Osteoblast (primary cell): ENCODE data around the gene SLN. TPM values are rescaled to one million over a fixed set of nuclear protein-coding genes. Genes with fewer than 3 reads are reported as not detected.
A peak's percentile ranks its signal among the peaks of the same experiment; 100 is the strongest.
"Not testable (repeated sequence)": the region's sequence is repeated elsewhere in the genome, so short reads cannot be mapped to it uniquely, and the experiment has no call there.

Source experiments
- DNase-seq: peaks from one replicate; pipeline ENCODE4 v3.0.0; 2011; ENCODE audit warnings: low spot score, mixed read lengths; ENCODE audit not compliant: insufficient read length; ENCODE audit errors: missing footprints
- H2AFZ ChIP-seq: 2 replicates; pipeline ENCODE4 v1.6.0; 2011; ENCODE audit warnings: mild to moderate bottlenecking, low read length
- H3K27ac ChIP-seq: 2 replicates; pipeline ENCODE4 v1.5.1; 2011; ENCODE audit warnings: mild to moderate bottlenecking, low read depth, low read length, moderate library complexity
- H3K27me3 ChIP-seq: 2 replicates; pipeline ENCODE4 v1.6.0; 2012; ENCODE audit warnings: mild to moderate bottlenecking, control low read depth, inconsistent platforms, low read length, moderate library complexity; ENCODE audit not compliant: insufficient read depth
- H3K36me3 ChIP-seq: 2 replicates; pipeline ENCODE4 v1.5.1; 2011; ENCODE audit warnings: mild to moderate bottlenecking, low read length, control low read depth, moderate library complexity; ENCODE audit not compliant: insufficient read depth
- H3K4me1 ChIP-seq: 2 replicates; pipeline ENCODE4 v1.5.1; 2011; ENCODE audit warnings: mild to moderate bottlenecking, low read length, control low read depth, moderate library complexity; ENCODE audit not compliant: insufficient read depth
- H3K4me2 ChIP-seq: 2 replicates; pipeline ENCODE4 v1.6.0; 2011; ENCODE audit warnings: mild to moderate bottlenecking, low read length; ENCODE audit not compliant: insufficient read depth
- H3K4me3 ChIP-seq: fragments of 200-600 bp; sonication (generic); 3 replicates; pipeline ENCODE4 v1.5.1; 2012; ENCODE audit warnings: mild to moderate bottlenecking, low read length, inconsistent platforms; ENCODE audit not compliant: insufficient read depth
- H3K79me2 ChIP-seq: 2 replicates; pipeline ENCODE4 v1.6.0; 2012; ENCODE audit warnings: mild to moderate bottlenecking, low read length, control low read depth, inconsistent platforms; ENCODE audit not compliant: insufficient read depth
- H3K9me3 ChIP-seq: 2 replicates; pipeline ENCODE4 v1.5.1; 2011; ENCODE audit warnings: low read depth, low read length, control low read depth
- H4K20me1 ChIP-seq: 2 replicates; pipeline ENCODE4 v1.6.0; 2012; ENCODE audit warnings: mild to moderate bottlenecking, low read length, control low read depth; ENCODE audit not compliant: insufficient read depth
- CTCF ChIP-seq: IDR thresholded peaks from 2 replicates; pipeline ENCODE4 v1.5.1; 2011; ENCODE audit warnings: mild to moderate bottlenecking, low read depth, low read length, moderate library complexity; ENCODE audit errors: extremely low read depth
- total RNA-seq: library from RNA; depleted of rRNA; stranded (reverse); fragments of >200 nt; gene quantifications from 2 replicates; pipeline ENCODE4 v1.2.3, GENCODE V29; 2012

The SLN gene
- not detected in 2 replicates for total RNA-seq

GRCh38 chr11:107711861-107712755, at the start of gene SLN:
Gene SLN, minus strand, starts transcription at chr11:107712056.
- Histone ChIP-seq H3K4me3 (no peak within 1 kb of the TSS), H3K4me1 (no peaks in the 10 kb centered on the region), H2AFZ (no peak within 1 kb of the TSS), H4K20me1 (no peaks in the 10 kb centered on the region), H3K79me2 (no peaks in the 10 kb centered on the region), H3K9me3 (no peaks in the 10 kb centered on the region), H3K36me3 (no peaks in the 10 kb centered on the region), H3K27ac (no peak within 1 kb of the TSS), H3K4me2 (no peak within 1 kb of the TSS), H3K27me3 (peaks cover 49% of the 10 kb centered on the region)
- TF ChIP-seq CTCF: no peak
- no peak for DNase-seq

- H3K4me1 ChIP-seq, H3K9me3 ChIP-seq, H3K36me3 ChIP-seq, H3K4me3 ChIP-seq, H4K20me1 ChIP-seq, H3K27me3 ChIP-seq, H3K79me2 ChIP-seq, H3K4me2 ChIP-seq, DNase-seq, H3K27ac ChIP-seq, H2AFZ ChIP-seq: not testable (repeated sequence)
These were observed 47.0 kb upstream of the SLN start for GRCh38 chr11:107758719-107759355.

GRCh38 chr11:107757661-107758060, 45.8 kb upstream of the SLN start:
- peak; percentile 19 for TF ChIP-seq CTCF
- Histone ChIP-seq H3K4me1 (no peaks in the 10 kb centered on the region), H3K27me3 (peaks cover 5% of the 10 kb centered on the region), H3K4me3 (no peak overlapping the region), H3K36me3 (no peaks in the 10 kb centered on the region), H3K27ac (no peak overlapping the region), H3K9me3 (no peaks in the 10 kb centered on the region), H3K79me2 (no peaks in the 10 kb centered on the region), H2AFZ (no peak overlapping the region), H3K4me2 (no peak overlapping the region), H4K20me1 (no peaks in the 10 kb centered on the region)
- DNase-seq: no peak

- DNase-seq: no peak
- TF ChIP-seq CTCF: no peak
- H3K4me2 ChIP-seq: no peak overlapping the region
- H3K36me3 ChIP-seq: no peaks in the 10 kb centered on the region
- no peaks in the 10 kb centered on the region for H3K4me1 ChIP-seq
- no peaks in the 10 kb centered on the region for H3K9me3 ChIP-seq
- no peaks in the 10 kb centered on the region for H3K79me2 ChIP-seq
- H3K27me3 ChIP-seq: peaks cover 8% of the 10 kb centered on the region
- no peak overlapping the region for H3K4me3 ChIP-seq
- no peak overlapping the region for H3K27ac ChIP-seq
- H2AFZ ChIP-seq: no peak overlapping the region
- H4K20me1 ChIP-seq: no peaks in the 10 kb centered on the region
These were observed 44.7 kb upstream of the SLN start for GRCh38 chr11:107756553-107756952.
